RWPE2 (cell line): ENCODE measurements around the gene ERMP1.
"Not testable (repeated sequence)": the region's sequence is repeated elsewhere in the genome, so short reads cannot be mapped to it uniquely, and the experiment has no call there.

ENCODE experiments used
- ATAC-seq: fragments of 200-7000 bp; cut with Tn5 transposase; 3 replicates; pipeline ENCODE4 v1.9.1; 2021; ENCODE audit warnings: low read depth
- DNase-seq: peaks from one replicate; pipeline ENCODE4 v3.0.0-alpha.2; 2020; ENCODE audit warnings: low spot score
- H3K27ac ChIP-seq: fragments of 450-650 bp; 2 replicates; pipeline ENCODE4 v1.5.1; 2017; ENCODE audit warnings: mild to moderate bottlenecking; ENCODE audit not compliant: poor library complexity, severe bottlenecking
- H3K27me3 ChIP-seq: fragments of 250-450 bp; sonication (Bioruptor Pico); 2 replicates; pipeline ENCODE4 v1.5.1; 2021; ENCODE audit warnings: mild to moderate bottlenecking, moderate library complexity; ENCODE audit not compliant: insufficient read depth, poor library complexity, severe bottlenecking
- H3K36me3 ChIP-seq: fragments of 250-450 bp; sonication (Bioruptor Pico); 2 replicates; pipeline ENCODE4 v1.5.1; 2020; ENCODE audit warnings: low read depth, mild to moderate bottlenecking, moderate library complexity
- H3K4me1 ChIP-seq: fragments of 250-450 bp; sonication (Bioruptor Pico); 2 replicates; pipeline ENCODE4 v1.5.1; 2021; ENCODE audit warnings: mild to moderate bottlenecking, moderate library complexity; ENCODE audit not compliant: insufficient read depth, poor library complexity, severe bottlenecking
- H3K4me3 ChIP-seq: fragments of 250-450 bp; sonication (Bioruptor Pico); 2 replicates; pipeline ENCODE4 v1.5.1; 2021; ENCODE audit warnings: mild to moderate bottlenecking, moderate library complexity; ENCODE audit not compliant: severe bottlenecking
- H3K9me3 ChIP-seq: fragments of 250-450 bp; sonication (Bioruptor Pico); 2 replicates; pipeline ENCODE4 v1.5.1; 2021; ENCODE audit warnings: mild to moderate bottlenecking, moderate library complexity; ENCODE audit not compliant: severe bottlenecking
- CTCF ChIP-seq: fragments of 450-650 bp; IDR thresholded peaks from one replicate; pipeline ENCODE4 v1.5.1; 2017; ENCODE audit warnings: mild to moderate bottlenecking, moderate library complexity; ENCODE audit not compliant: poor library complexity, severe bottlenecking

The ERMP1 gene

GRCh38 chr9:5832538-5833529 is at the start of gene ERMP1:
TSS of gene ERMP1 (minus strand) at chr9:5833117. CDS start at chr9:5833027, 90 bp downstream.
- Histone ChIP-seq H3K27ac (peak within 1 kb of the TSS; percentile 56), H3K36me3 (peaks cover 26% of the 10 kb centered on the region), H3K27me3 (no peaks in the 10 kb centered on the region), H3K9me3 (no peaks in the 10 kb centered on the region), H3K4me1 (peaks cover 4% of the 10 kb centered on the region), H3K4me3 (peak within 1 kb of the TSS; percentile 54)
- ATAC-seq (peak; percentile 82), DNase-seq (peak; percentile 73)
- peak; percentile 97 for TF ChIP-seq CTCF

GRCh38 chr9:5882244-5883012 is 49.5 kb upstream of the ERMP1 start:
- H3K27ac ChIP-seq, H3K9me3 ChIP-seq, ATAC-seq, H3K27me3 ChIP-seq, H3K36me3 ChIP-seq, DNase-seq, H3K4me3 ChIP-seq: not testable (repeated sequence)
- H3K4me1 ChIP-seq: peaks cover 11% of the 10 kb centered on the region

- peak; percentile 98 for ATAC-seq
- H3K4me3 ChIP-seq: no peak overlapping the region
These were observed 46.7 kb upstream of the ERMP1 start for GRCh38 chr9:5879419-5880181.

GRCh38 chr9:5876711-5877110 is 43.8 kb upstream of the ERMP1 start:
- Histone ChIP-seq H3K36me3 (no peaks in the 10 kb centered on the region), H3K9me3 (no peaks in the 10 kb centered on the region), H3K27ac (no peak overlapping the region), H3K4me3 (no peak overlapping the region), H3K4me1 (peaks cover 11% of the 10 kb centered on the region), H3K27me3 (no peaks in the 10 kb centered on the region)
- TF ChIP-seq CTCF: no peak
- DNase-seq: no peak
- no peak for ATAC-seq

More at GRCh38 chr9:5879419-5880181, 46.7 kb upstream of the ERMP1 start:
- Histone ChIP-seq H3K27me3 (no peaks in the 10 kb centered on the region), H3K27ac (peak overlapping the region; percentile 80), H3K9me3 (no peaks in the 10 kb centered on the region), H3K36me3 (no peaks in the 10 kb centered on the region), H3K4me1 (peaks cover 11% of the 10 kb centered on the region)
- DNase-seq: no peak
- TF ChIP-seq CTCF: no peak

- no peaks in the 10 kb centered on the region for H3K36me3 ChIP-seq
- no peak for ATAC-seq
These were observed 43.1 kb upstream of the ERMP1 start for GRCh38 chr9:5876026-5876425.

More at GRCh38 chr9:5876026-5876425, 43.1 kb upstream of the ERMP1 start:
- DNase-seq: no peak
- no peak for TF ChIP-seq CTCF
- no peaks in the 10 kb centered on the region for H3K27me3 ChIP-seq
- no peak overlapping the region for H3K27ac ChIP-seq
- H3K9me3 ChIP-seq: no peaks in the 10 kb centered on the region
- H3K4me3 ChIP-seq: no peak overlapping the region
- H3K4me1 ChIP-seq: peaks cover 11% of the 10 kb centered on the region
